SK-N-SH (cell line): ENCODE results near the gene FADD. TPM values are rescaled to one million over a fixed set of nuclear protein-coding genes. Genes with fewer than 3 reads are reported as not detected.

Experiments used
- CTCF ChIA-PET: fragments of 300-600, 350-600 bp; formaldehyde crosslinking; extraction: SDS; loops from one replicate; lab custom pipeline; 2021; lab: Yijun Ruan, JAX
- POLR2A ChIA-PET: fragments of 350-600 bp; sonication (Branson Sonifier 250); formaldehyde crosslinking; extraction: SDS; loops from one replicate; lab custom pipeline; 2020; ENCODE audit warnings: antibody characterized with exemption, inconsistent platforms; lab: Yijun Ruan, JAX
- DNase-seq: peaks from one replicate; pipeline ENCODE4 v3.0.0; 2012
- H2AFZ ChIP-seq: fragments of 200-600 bp; sonication (generic); 2 replicates; pipeline ENCODE4 v1.8.1; 2016; ENCODE audit warnings: antibody characterized with exemption, mild to moderate bottlenecking, low read depth
- H3F3A ChIP-seq: fragments of 200-600 bp; sonication (generic); replicated peaks from 2 replicates; pipeline ENCODE3; 2016; ENCODE audit warnings: antibody characterized with exemption, mild to moderate bottlenecking; ENCODE audit not compliant: insufficient read depth
- H3K27ac ChIP-seq, 2 experiments: fragments of 200-500 bp in 1 of 2; fragments of 200-600 bp in 1 of 2; sonication (Bioruptor generic) in 1 of 2; sonication (generic), shearing (Covaris generic) in 1 of 2; 2 replicates each; pipeline versions ENCODE4 v1.5.1 to v1.6.1; 2014 to 2016; ENCODE audit warnings: low read depth in 2 of 2, inconsistent platforms in 1 of 2, low read length in 1 of 2, mild to moderate bottlenecking in 1 of 2, mixed read lengths in 1 of 2
- H3K27me3 ChIP-seq: fragments of 200-600 bp; sonication (generic), shearing (Covaris generic); 2 replicates; pipeline ENCODE4 v1.6.1; 2016; ENCODE audit warnings: mixed run types; ENCODE audit not compliant: insufficient read depth
- H3K36me3 ChIP-seq, 2 experiments: fragments of 200-500 bp in 1 of 2; fragments of 200-600 bp in 1 of 2; sonication (Bioruptor generic) in 1 of 2; sonication (generic) in 1 of 2; replicated peaks in 1 of 2; 2 replicates each; pipeline versions ENCODE3 to v1.5.1; 2014 to 2016; ENCODE audit warnings: low read length in 1 of 2, mild to moderate bottlenecking in 1 of 2; ENCODE audit not compliant: insufficient read depth in 2 of 2, control insufficient read depth in 1 of 2
- H3K4me1 ChIP-seq, 2 experiments: fragments of 200-500 bp in 1 of 2; fragments of 200-600 bp in 1 of 2; sonication (Bioruptor generic) in 1 of 2; sonication (generic), shearing (Covaris generic) in 1 of 2; 2 replicates each; pipeline versions ENCODE4 v1.5.1 to v1.6.1; 2014 to 2016; ENCODE audit warnings: low read depth in 1 of 2, low read length in 1 of 2, mixed run types in 1 of 2; ENCODE audit not compliant: insufficient read depth in 2 of 2, control insufficient read depth in 1 of 2
- H3K4me2 ChIP-seq: fragments of 200-600 bp; sonication (generic), shearing (Covaris generic); 2 replicates; pipeline ENCODE4 v1.6.1; 2017; ENCODE audit warnings: mixed run types
- H3K4me3 ChIP-seq, 2 experiments: fragments of 200-500 bp in 1 of 2; fragments of 200-600 bp in 1 of 2; sonication (Bioruptor generic) in 1 of 2; sonication (generic), shearing (Covaris generic) in 1 of 2; 2 replicates each; pipeline versions ENCODE4 v1.5.1 to v1.8.1; 2014 to 2016; ENCODE audit warnings: low read depth in 2 of 2, inconsistent platforms in 1 of 2, low read length in 1 of 2, mild to moderate bottlenecking in 1 of 2, mixed read lengths in 1 of 2, moderate library complexity in 1 of 2
- H3K79me2 ChIP-seq: fragments of 200-600 bp; sonication (generic); 2 replicates; pipeline ENCODE4 v1.8.1; 2017; ENCODE audit warnings: mild to moderate bottlenecking; ENCODE audit not compliant: insufficient read depth
- H3K9ac ChIP-seq: fragments of 200-600 bp; sonication (generic); 2 replicates; pipeline ENCODE4 v1.6.1; 2017; ENCODE audit warnings: mixed run types
- H3K9me2 ChIP-seq: fragments of 200-600 bp; sonication (generic); 2 replicates; pipeline ENCODE4 v1.6.1; 2017; ENCODE audit warnings: mixed run types
- H3K9me3 ChIP-seq: fragments of 200-600 bp; sonication (generic); 2 replicates; pipeline ENCODE4 v1.6.1; 2017; ENCODE audit warnings: mixed run types, mild to moderate bottlenecking, moderate library complexity
- H4K20me1 ChIP-seq: fragments of 200-600 bp; sonication (generic); 2 replicates; pipeline ENCODE4 v1.6.1; 2017; ENCODE audit warnings: mild to moderate bottlenecking, mixed run types; ENCODE audit not compliant: insufficient read depth
- CHD2 ChIP-seq: fragments of 150-350 bp; IDR thresholded peaks from 2 replicates; pipeline ENCODE4 v1.6.1; 2018; ENCODE audit warnings: low read length; ENCODE audit not compliant: partially characterized antibody
- ELF1 ChIP-seq: IDR thresholded peaks from 2 replicates; pipeline ENCODE4 v1.4.0; 2012
- EP300 ChIP-seq, 2 experiments: IDR thresholded peaks; 2 replicates each; pipeline versions ENCODE4 v1.4.0 to v1.6.1; 2012; ENCODE audit warnings: borderline replicate concordance in 1 of 2, low read depth in 1 of 2, low read length in 1 of 2
- EZH2phosphoT487 ChIP-seq: fragments of 200-600 bp; sonication (generic); IDR thresholded peaks from 2 replicates; pipeline ENCODE4 v1.6.1; 2017; ENCODE audit warnings: low read depth, mixed run types, mild to moderate bottlenecking, antibody characterized with exemption, moderate library complexity, borderline replicate concordance
- FOSL2 ChIP-seq: IDR thresholded peaks from 2 replicates; pipeline ENCODE4 v1.4.0; 2012; ENCODE audit warnings: low read depth, mild to moderate bottlenecking, moderate library complexity, borderline replicate concordance
- IRF3 ChIP-seq: fragments of 150-350 bp; IDR thresholded peaks from 2 replicates; pipeline ENCODE4 v1.6.1; 2016; ENCODE audit warnings: mild to moderate bottlenecking, low read depth, low read length
- JUND ChIP-seq: IDR thresholded peaks from 2 replicates; pipeline ENCODE4 v1.4.0; 2012
- POLR2AphosphoS5 ChIP-seq: IDR thresholded peaks from 2 replicates; pipeline ENCODE4 v1.6.1; 2012; ENCODE audit warnings: low read depth, low read length
- RCOR1 ChIP-seq: fragments of 150-350 bp; IDR thresholded peaks from 2 replicates; pipeline ENCODE4 v1.6.1; 2017; ENCODE audit warnings: antibody characterized with exemption, low read length
- USF2 ChIP-seq: fragments of 150-350 bp; IDR thresholded peaks from 2 replicates; pipeline ENCODE4 v1.6.1; 2017; ENCODE audit warnings: antibody characterized with exemption, low read length, low read depth, borderline replicate concordance
- ZBTB33 ChIP-seq: IDR thresholded peaks from 2 replicates; pipeline ENCODE4 v1.4.0; 2012; ENCODE audit warnings: low read depth, borderline replicate concordance
- WGBS: methylation state at CpG from one replicate; pipeline ENCODE4 v1.1.6; 2017; ENCODE audit warnings: low lambda C conversion rate; 5-methylcytosine and 5-hydroxymethylcytosine counted together
- polyA plus RNA-seq, 3 experiments: library from polyadenylated mRNA; depleted of rRNA; stranded (reverse); fragments of >200 nt; gene quantifications; 2 replicates each; pipeline ENCODE4 v1.2.3, GENCODE V29; 2012
- TF ChIP-seq, protein P1 (sequence below): IDR thresholded peaks from 2 replicates; pipeline ENCODE4; 2012
- TF ChIP-seq, protein P2 (sequence below): IDR thresholded peaks from 2 replicates; pipeline ENCODE4 v1.6.1; 2012; ENCODE audit warnings: mild to moderate bottlenecking, low read depth, low read length, moderate library complexity
- TF ChIP-seq, protein P3 (sequence below): IDR thresholded peaks from 2 replicates; pipeline ENCODE4 v1.4.0; 2012; ENCODE audit warnings: low read depth, borderline replicate concordance

FADD gene
- polyA plus RNA-seq, 1 of the 3 experiments (the other 2 are of a cell fraction) = 23.8 TPM

- no peaks in the 10 kb centered on the region for H3K9me2 ChIP-seq
- H3K4me3 ChIP-seq = no peak overlapping the region
- no peak for DNase-seq
- H4K20me1 ChIP-seq = no peaks in the 10 kb centered on the region
- no peaks in the 10 kb centered on the region for H3F3A ChIP-seq
- H3K27me3 ChIP-seq = no peaks in the 10 kb centered on the region
- ChIA-PET CTCF (interaction anchor here (1.6 kb wide), 1 partner anchor 28 kb away, joined by 3 read pairs; no protein-coding TSS in a partner anchor), POLR2A (no interaction called here)
- no peaks in the 10 kb centered on the region; a peak in 1 of 4 replicates for H3K4me1 ChIP-seq
- TF ChIP-seq, protein P1, sequence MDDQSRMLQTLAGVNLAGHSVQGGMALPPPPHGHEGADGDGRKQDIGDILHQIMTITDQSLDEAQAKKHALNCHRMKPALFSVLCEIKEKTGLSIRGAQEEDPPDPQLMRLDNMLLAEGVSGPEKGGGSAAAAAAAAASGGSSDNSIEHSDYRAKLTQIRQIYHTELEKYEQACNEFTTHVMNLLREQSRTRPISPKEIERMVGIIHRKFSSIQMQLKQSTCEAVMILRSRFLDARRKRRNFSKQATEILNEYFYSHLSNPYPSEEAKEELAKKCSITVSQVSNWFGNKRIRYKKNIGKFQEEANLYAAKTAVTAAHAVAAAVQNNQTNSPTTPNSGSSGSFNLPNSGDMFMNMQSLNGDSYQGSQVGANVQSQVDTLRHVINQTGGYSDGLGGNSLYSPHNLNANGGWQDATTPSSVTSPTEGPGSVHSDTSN = no peak
- TF ChIP-seq RCOR1 = no peak
- TF ChIP-seq, protein P2, sequence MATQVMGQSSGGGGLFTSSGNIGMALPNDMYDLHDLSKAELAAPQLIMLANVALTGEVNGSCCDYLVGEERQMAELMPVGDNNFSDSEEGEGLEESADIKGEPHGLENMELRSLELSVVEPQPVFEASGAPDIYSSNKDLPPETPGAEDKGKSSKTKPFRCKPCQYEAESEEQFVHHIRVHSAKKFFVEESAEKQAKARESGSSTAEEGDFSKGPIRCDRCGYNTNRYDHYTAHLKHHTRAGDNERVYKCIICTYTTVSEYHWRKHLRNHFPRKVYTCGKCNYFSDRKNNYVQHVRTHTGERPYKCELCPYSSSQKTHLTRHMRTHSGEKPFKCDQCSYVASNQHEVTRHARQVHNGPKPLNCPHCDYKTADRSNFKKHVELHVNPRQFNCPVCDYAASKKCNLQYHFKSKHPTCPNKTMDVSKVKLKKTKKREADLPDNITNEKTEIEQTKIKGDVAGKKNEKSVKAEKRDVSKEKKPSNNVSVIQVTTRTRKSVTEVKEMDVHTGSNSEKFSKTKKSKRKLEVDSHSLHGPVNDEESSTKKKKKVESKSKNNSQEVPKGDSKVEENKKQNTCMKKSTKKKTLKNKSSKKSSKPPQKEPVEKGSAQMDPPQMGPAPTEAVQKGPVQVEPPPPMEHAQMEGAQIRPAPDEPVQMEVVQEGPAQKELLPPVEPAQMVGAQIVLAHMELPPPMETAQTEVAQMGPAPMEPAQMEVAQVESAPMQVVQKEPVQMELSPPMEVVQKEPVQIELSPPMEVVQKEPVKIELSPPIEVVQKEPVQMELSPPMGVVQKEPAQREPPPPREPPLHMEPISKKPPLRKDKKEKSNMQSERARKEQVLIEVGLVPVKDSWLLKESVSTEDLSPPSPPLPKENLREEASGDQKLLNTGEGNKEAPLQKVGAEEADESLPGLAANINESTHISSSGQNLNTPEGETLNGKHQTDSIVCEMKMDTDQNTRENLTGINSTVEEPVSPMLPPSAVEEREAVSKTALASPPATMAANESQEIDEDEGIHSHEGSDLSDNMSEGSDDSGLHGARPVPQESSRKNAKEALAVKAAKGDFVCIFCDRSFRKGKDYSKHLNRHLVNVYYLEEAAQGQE = no peak
- no peak for TF ChIP-seq ELF1
- WGBS = 47% methylated on average over 6 of the region's 17 CpGs
- H3K4me2 ChIP-seq = no peak overlapping the region
- no peak overlapping the region for H3K9ac ChIP-seq
- H2AFZ ChIP-seq = no peak overlapping the region
- no peaks in the 10 kb centered on the region for H3K9me3 ChIP-seq
- no peaks in the 10 kb centered on the region for H3K36me3 ChIP-seq
- no peak overlapping the region for H3K27ac ChIP-seq
- H3K79me2 ChIP-seq = no peaks in the 10 kb centered on the region
Measured at GRCh38 chr11:70167723-70168404, 35.2 kb upstream of the FADD start.

GRCh38 chr11:70168405-70168754 is 34.7 kb upstream of the FADD start:
- no peak for TF ChIP-seq POLR2AphosphoS5
- no peak for TF ChIP-seq ZBTB33
- no peak for TF ChIP-seq JUND
- no peak for TF ChIP-seq IRF3
- TF ChIP-seq CHD2 = no peak
- TF ChIP-seq FOSL2 = no peak
- no peak for TF ChIP-seq EZH2phosphoT487
- no peak for TF ChIP-seq EP300 (IDR thresholded peaks at IDR 0.05; ENCODE audit: borderline replicate concordance in 1 of 2, low read depth in 1 of 2, low read length in 1 of 2)
- TF ChIP-seq, protein P3, sequence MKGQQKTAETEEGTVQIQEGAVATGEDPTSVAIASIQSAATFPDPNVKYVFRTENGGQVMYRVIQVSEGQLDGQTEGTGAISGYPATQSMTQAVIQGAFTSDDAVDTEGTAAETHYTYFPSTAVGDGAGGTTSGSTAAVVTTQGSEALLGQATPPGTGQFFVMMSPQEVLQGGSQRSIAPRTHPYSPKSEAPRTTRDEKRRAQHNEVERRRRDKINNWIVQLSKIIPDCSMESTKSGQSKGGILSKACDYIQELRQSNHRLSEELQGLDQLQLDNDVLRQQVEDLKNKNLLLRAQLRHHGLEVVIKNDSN = no peak
- TF ChIP-seq USF2 = no peak
- TF ChIP-seq, all 33 proteins: peak for 0
- H2AFZ ChIP-seq = no peak overlapping the region
- H3K9ac ChIP-seq = no peak overlapping the region
- H3K27me3 ChIP-seq = no peaks in the 10 kb centered on the region
- H3K4me1 ChIP-seq = no peaks in the 10 kb centered on the region; a peak in 1 of 4 replicates
- 47% methylated on average over 6 of the region's 6 CpGs for WGBS
- no peaks in the 10 kb centered on the region for H3K9me3 ChIP-seq
- no peak for DNase-seq
- no peaks in the 10 kb centered on the region for H3K9me2 ChIP-seq
- H3K27ac ChIP-seq = no peak overlapping the region
- H3F3A ChIP-seq = no peaks in the 10 kb centered on the region
- H3K4me2 ChIP-seq = no peak overlapping the region
- CTCF ChIA-PET = no interaction called here
- H3K36me3 ChIP-seq = no peaks in the 10 kb centered on the region
- no peaks in the 10 kb centered on the region for H4K20me1 ChIP-seq
- no peaks in the 10 kb centered on the region for H3K79me2 ChIP-seq
- H3K4me3 ChIP-seq = no peak overlapping the region
- POLR2A ChIA-PET = no interaction called here
